Fibroblast of mammary gland (primary cell): Measurements from ENCODE around the gene CCDC39.

Source experiments
- DNase-seq: peaks from one replicate; pipeline ENCODE4 v3.0.0-alpha.2; 2010; ENCODE audit warnings: low read depth
- H3K4me3 ChIP-seq: 2 replicates; pipeline ENCODE4 v1.5.1; 2011; ENCODE audit warnings: low read depth, mild to moderate bottlenecking, low read length, moderate library complexity; ENCODE audit not compliant: control insufficient read depth
- TF ChIP-seq, protein P1 (sequence below): conservative IDR thresholded peaks from 2 replicates; pipeline ENCODE4 v1.5.1; 2011; ENCODE audit warnings: low read depth, low read length, inconsistent platforms; ENCODE audit not compliant: control insufficient read depth, insufficient read depth

The CCDC39 gene

DNA sequence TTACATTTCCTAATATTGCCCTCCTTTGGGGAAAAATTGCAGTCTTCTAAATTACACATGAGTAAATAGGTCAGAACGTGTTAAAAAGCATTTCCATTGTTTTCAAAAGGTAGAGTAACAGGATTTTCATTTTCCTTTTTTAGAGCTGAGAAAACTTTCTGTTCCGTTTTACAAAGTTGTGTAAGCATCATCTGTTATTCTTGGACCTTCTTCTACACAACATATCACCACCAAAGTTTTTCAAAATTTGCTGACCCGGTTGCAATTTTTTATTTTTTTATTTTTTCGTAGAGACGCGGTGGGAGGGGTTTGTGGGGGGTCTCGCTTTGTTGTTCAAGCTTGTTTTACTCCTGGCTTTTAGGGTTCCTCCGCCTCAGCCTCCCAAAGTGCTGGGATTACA lies 1.1 kb downstream of the CCDC39 start:
- H3K4me3 ChIP-seq: no peak overlapping the region
- DNase-seq: no peak
- TF ChIP-seq, protein P1, sequence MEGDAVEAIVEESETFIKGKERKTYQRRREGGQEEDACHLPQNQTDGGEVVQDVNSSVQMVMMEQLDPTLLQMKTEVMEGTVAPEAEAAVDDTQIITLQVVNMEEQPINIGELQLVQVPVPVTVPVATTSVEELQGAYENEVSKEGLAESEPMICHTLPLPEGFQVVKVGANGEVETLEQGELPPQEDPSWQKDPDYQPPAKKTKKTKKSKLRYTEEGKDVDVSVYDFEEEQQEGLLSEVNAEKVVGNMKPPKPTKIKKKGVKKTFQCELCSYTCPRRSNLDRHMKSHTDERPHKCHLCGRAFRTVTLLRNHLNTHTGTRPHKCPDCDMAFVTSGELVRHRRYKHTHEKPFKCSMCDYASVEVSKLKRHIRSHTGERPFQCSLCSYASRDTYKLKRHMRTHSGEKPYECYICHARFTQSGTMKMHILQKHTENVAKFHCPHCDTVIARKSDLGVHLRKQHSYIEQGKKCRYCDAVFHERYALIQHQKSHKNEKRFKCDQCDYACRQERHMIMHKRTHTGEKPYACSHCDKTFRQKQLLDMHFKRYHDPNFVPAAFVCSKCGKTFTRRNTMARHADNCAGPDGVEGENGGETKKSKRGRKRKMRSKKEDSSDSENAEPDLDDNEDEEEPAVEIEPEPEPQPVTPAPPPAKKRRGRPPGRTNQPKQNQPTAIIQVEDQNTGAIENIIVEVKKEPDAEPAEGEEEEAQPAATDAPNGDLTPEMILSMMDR: no peak

DNA sequence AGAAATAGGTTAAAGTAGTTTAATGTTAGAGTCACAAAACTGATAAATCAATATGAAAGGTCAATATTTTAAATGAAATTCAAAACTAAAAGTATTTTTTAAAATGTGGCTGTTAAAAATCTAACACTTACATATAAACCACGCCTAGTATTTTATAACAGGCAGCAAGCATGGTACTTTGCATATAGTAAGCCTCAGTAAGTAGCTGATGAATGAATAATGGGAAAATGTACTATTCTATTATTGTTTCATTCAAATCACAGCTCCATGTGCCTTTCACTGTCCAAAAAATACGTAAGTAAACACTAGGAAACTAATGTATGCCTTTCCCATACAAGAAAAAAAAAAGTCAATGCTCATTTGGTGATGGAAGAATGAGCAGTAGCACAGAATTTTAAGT lies 17.8 kb downstream of the CCDC39 start:
- TF ChIP-seq, protein P1: no peak
- no peak for DNase-seq
- H3K4me3 ChIP-seq: no peak overlapping the region

DNA sequence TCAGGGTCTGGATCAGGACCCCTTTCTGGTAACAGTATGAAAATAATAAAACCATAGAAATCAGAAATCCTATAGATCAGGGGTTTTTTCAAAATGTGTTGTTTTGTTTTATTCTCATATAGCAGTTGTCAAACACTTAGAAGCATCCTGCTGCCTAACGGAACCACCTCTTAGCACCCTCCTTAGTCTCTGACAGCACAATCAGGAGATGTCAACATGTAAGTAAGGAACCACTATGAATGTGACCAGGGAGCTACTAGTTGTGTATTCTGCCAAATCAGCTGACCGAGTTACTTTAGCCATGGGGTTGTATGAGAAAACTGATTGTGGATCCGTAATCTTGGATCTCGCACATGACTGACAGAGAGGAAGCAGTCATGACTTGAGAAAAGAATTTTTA lies 22.2 kb downstream of the CCDC39 start:
- no peak for DNase-seq
- TF ChIP-seq, protein P1: no peak
- no peak overlapping the region for H3K4me3 ChIP-seq

DNA sequence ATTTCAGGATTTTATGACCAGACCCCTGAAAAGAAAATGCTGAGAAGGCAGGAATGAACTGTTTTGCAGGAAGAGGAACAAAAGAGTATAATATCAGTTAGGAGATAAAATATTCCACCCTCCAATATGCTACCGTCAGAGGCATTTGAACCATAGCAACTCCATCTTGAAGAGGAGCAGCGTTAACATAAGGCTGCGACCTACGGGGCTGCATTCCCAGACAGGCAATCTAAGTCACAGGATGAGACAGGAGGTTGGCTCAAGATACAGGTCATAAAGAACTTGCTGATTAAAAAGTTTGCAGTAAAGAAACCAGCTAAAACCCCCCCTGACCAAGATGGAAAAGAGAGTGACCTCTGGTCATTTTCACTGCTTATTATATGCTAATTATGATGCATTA lies 22.9 kb downstream of the CCDC39 start:
- no peak for DNase-seq
- no peak overlapping the region for H3K4me3 ChIP-seq
- TF ChIP-seq, protein P1: no peak

DNA sequence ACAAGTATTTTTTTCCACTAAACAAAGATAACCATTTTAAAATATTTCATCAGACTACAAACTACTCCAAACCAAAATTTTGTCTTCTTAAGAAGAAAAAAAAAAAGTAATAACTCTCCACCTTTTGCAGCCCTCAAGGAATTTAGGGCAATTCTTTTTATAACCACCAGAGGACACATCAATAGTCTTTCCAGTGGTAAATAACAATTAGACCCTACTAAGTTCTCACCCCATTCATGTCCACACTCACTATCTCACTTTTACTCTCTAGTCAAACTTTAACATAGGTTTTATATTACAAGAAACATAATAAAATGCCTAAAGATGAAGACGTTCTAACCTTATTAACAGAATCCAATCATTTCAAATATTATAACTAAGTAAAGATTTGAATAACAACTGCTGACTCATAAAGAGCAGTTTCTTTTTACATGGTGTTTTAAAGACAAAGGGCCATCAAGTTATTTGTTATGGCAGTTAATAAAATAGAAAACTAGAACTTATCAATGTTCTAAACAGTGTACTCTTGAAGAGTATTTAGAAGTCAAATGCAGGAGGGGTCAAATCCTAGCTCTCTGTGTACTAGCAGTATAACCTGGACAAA lies 33.0 kb downstream of the CCDC39 start:
- peak; percentile 8 for DNase-seq
- no peak overlapping the region for H3K4me3 ChIP-seq
- TF ChIP-seq, protein P1: peak; percentile 33

DNA sequence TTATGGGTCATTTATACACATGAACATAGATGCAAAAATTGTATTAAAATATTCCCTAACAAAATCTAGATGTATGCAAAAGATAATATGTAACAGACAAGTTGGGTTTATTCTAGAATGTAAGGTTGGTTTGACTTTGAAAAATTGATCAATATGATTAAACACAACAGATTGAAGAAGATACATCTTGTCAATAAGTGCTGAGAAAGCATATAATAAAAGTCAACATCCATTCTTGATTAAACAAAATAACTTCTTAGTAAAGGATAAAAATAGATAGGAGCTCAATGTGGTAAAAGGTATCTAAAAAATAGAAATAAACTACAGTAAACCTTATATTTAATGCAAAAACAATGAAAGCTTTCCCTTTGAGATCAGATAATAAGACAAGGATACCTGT lies 38.3 kb downstream of the CCDC39 start:
- H3K4me3 ChIP-seq: no peak overlapping the region
- TF ChIP-seq, protein P1: no peak
- no peak for DNase-seq

DNA sequence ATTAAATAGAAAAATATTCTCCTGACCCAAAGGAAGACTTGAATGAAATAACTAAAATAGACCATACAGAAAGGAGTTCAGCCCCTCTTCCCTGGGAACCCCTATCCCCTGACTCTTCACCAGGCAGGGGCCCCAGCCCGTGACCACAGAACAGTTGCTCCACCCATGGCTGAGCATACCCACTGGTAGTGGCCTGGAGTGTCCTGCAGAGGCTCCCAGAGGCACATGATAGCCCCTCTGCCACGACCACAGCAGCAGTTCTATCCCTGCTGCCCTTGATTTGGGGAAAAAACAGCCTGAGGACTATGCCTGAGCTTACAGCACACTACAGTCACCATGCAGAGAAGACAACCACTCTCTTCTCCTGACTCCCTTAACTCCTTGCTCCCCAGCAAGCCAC lies 45.6 kb downstream of the CCDC39 start:
- no peak overlapping the region for H3K4me3 ChIP-seq
- TF ChIP-seq, protein P1: no peak
- no peak for DNase-seq
